Measurements from ENCODE around the gene TAAR8.
A peak's percentile ranks its signal among the peaks of the same experiment; 100 is the strongest.
"Not testable (repeated sequence)": the region's sequence is repeated elsewhere in the genome, so short reads cannot be mapped to it uniquely, and the experiment has no call there.

TAAR8 gene

GRCh38 chr6:132548746-132549463, 3.6 kb upstream of the TAAR8 start:
- DNase-seq (ENCODE audit: low read depth, low spot score): no peak

DNA sequence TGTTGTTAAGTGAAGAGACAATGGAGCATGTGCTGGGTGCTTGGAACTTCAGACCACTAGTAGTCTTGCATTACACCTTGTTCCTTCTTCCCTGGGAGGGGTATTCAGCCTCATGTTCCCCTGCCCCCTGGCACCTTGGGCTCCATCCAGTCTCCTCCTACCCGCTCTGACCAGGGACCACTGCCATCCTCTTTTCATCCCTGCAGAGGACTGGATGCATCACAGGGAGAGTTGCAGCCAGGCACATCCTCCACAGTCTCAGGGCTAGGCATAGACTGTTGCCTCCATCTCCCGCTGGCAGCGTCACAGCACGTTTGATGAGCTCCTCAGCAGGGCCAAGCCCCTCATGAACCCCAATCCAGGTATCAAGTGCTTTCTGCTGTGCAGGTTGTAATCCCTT, 1.3 kb upstream of the TAAR8 start:
- DNase-seq (ENCODE audit: low read depth, low spot score): no peak

GRCh38 chr6:132560087-132560486, 7.6 kb downstream of the TAAR8 start:
- DNase-seq (ENCODE audit: low read depth, low spot score): not testable (repeated sequence)

DNA sequence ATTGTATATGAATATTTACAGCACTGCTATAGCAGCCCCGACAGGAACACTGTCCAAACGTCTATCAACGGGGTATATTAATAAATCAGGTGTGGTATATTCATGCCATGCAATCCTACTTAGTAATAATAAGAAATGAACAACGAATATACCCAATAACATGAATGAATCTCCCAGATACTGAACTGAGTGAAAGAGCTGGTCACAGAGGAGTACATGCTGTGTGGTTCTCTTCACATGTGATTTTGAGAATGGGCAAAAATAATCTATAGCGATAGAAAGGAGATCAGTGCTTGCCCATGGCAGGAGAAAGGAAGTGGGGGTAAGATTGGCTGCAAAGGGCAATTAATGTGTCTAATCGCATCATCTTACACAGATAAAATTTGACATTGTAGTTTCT, 13.9 kb downstream of the TAAR8 start:
- DNase-seq (ENCODE audit: low read depth, low spot score): no peak

DNA sequence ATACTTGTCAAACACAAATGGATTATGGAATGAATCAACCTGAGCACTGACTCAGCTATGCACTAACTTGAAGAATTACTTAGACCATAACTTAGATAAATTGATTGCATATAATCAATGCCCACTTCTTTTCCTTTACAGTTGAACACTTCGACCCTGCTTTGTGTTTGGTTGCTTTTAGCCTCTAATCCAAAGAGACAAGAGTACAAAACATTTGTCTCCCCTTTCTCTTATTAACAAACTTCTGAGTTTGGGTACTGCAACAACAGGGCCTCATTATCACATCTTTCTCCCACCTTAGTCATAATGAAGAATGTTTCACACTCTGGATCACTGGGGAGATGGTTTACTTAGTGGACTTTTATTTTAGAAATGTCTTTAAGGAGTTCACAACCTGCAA, 15.1 kb downstream of the TAAR8 start:
- no peak for DNase-seq (ENCODE audit: low read depth, low spot score)

DNA sequence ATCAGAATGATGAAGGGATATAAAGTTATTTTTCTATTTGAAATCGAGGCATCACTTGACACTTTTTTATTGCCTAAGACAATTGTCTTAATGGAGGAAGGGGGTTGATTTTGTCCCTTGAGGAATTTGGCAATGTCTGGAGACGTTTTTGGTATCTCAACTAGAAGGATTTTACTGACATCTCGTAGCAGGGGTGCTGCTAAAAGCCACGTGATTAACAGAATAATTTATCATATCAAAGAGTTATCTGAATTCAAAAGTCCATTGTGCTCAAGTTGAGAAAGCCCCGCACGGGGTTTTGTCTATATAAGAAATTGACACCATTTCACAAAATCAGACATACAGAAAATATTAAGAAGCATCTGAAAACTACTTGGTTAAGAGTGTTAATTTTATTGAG, 16.1 kb downstream of the TAAR8 start:
- no peak for DNase-seq (ENCODE audit: low read depth, low spot score)

- DNase-seq (ENCODE audit: low read depth, low spot score): no peak
Measured at GRCh38 chr6:132569170-132569569, 16.7 kb downstream of the TAAR8 start.

GRCh38 chr6:132570221-132570777, 17.8 kb downstream of the TAAR8 start, which contains the start of gene TAAR6:
TSS of gene TAAR6 (plus strand) at chr6:132570322. CDS start at chr6:132570322, 0 bp downstream.
- DNase-seq (ENCODE audit: low read depth, low spot score): no peak

DNA sequence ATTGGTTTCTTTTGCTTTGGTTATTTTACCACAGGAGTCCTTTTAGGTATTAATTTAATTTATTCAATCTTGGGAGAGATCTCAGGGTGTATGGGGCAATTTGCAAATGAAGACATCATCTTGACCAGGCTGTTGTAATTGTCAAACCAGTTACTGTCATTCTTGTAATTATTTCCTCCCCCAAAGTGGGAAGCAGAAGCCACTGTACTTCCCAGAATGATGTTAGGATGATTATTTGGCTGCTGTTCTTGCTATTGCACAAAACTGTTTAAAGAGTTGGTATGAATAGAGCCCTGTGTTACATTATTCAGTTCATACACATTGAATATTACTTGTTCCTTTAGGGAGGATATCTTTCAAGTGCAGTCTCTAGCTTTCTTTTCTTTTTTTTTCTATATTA, 19.3 kb downstream of the TAAR8 start:
- DNase-seq (ENCODE audit: low read depth, low spot score): no peak

DNA sequence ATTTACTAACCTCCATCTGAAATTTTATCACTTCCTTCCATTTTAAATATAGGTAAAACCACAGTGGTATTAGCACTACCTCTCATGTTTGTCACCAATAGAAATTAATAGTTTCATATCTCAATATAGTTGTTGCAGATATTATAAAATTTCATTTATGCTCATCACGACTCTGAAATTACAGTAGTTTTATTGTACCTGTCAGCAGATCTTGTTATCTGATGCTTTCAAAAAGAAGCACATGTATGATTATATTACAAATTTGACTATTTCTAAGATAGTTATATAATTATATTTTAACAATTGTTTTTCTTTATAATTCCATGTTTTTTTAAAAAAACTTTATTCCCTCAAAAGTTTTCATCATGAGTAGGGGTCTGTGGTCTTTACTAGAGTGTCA, 32.2 kb downstream of the TAAR8 start:
- no peak for DNase-seq (ENCODE audit: low read depth, low spot score)

DNA sequence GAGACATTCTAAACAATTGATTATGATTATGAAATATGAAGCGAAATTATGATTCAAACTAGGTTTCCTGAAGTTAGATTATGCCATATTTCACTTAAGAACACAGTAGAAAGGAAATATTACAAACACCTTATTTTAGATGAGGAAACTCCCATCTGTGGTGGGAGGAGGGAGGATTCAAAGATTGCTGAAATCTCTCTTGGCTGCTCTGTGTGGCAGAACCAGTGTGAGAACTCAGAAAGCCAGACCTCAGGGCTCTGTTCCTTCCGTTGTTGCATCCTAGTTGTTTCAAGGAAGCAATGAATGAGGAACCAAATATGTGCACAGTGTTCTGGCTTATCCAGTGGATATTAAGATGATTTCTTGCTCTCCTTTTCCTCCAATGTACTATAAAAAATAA, 35.0 kb downstream of the TAAR8 start:
- no peak for DNase-seq (ENCODE audit: low read depth, low spot score)

- no peak for DNase-seq (ENCODE audit: low read depth, low spot score)
Measured at GRCh38 chr6:132589454-132589853, 37.0 kb downstream of the TAAR8 start, which contains the start of gene TAAR5. TSS of gene TAAR5 (minus strand) at chr6:132589741. CDS start at chr6:132589686, 55 bp downstream.

DNA sequence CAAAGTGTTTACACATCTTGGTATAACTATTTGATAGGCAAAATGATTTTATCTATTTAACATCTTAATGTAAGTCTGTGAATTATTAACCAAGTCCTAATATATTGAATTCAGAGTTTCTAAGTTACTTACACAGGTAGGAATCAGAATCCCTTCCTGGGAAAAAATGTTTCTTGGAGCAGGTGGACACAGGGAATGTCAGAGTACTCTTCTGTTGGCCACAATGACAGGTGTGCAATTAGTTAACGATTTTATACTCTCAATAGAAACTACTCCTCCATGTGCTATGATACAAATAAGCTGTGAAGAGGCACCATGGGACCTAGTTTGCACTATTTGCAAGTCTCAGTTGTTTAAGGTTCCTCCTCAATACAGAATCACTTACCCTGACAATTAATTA, 37.9 kb downstream of the TAAR8 start:
- DNase-seq (ENCODE audit: low read depth, low spot score): no peak

- no peak for DNase-seq (ENCODE audit: low read depth, low spot score)
Measured at GRCh38 chr6:132592855-132593254, 40.4 kb downstream of the TAAR8 start.

- DNase-seq (ENCODE audit: low read depth, low spot score): no peak
Measured at GRCh38 chr6:132596201-132596600, 43.7 kb downstream of the TAAR8 start.

GRCh38 chr6:132598473-132598872, 46.0 kb downstream of the TAAR8 start:
- DNase-seq (ENCODE audit: low read depth, low spot score): peak; percentile 8

- DNase-seq (ENCODE audit: low read depth, low spot score): not testable (repeated sequence)
Measured at GRCh38 chr6:132600900-132601299, 48.4 kb downstream of the TAAR8 start.
